ENCODE data around the gene PTPRG. TPM values are rescaled to one million over a fixed set of nuclear protein-coding genes. Genes with fewer than 3 reads are reported as not detected.

PTPRG gene
- total RNA-seq, 1 donor from 2014 or later: 0.22 TPM

DNA sequence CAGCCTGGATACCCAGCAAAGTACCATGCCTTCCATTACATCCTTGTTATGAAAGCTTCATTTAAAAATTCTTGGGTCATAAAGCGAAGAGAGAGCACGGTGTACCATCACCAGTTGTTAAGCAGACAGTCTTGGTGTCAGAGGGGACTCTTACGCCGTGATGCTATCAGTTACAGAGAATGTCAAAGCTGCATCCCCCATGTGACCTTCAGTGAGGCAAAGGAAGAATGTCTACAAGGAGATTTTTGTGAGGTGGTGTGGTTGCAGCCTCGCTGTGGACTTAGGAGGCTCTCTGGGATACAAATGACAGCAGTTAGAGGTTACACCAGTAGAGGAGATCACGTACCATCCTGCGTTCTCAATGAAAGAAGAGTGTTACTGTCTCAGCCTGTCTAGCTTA lies 533.7 kb downstream of the PTPRG start:
- intact Hi-C loops (cut with micrococcal nuclease): no loop called here
- CTCF ChIA-PET: no interaction called here
- H3K9me3 Mint-ChIP-seq: no peaks in the 10 kb centered on the region
- ATAC-seq (ENCODE audit: low read depth) (no peak), DNase-seq (no peak)
- H3K4me1 Mint-ChIP-seq: no peaks in the 10 kb centered on the region
- TF ChIP-seq, protein P1, sequence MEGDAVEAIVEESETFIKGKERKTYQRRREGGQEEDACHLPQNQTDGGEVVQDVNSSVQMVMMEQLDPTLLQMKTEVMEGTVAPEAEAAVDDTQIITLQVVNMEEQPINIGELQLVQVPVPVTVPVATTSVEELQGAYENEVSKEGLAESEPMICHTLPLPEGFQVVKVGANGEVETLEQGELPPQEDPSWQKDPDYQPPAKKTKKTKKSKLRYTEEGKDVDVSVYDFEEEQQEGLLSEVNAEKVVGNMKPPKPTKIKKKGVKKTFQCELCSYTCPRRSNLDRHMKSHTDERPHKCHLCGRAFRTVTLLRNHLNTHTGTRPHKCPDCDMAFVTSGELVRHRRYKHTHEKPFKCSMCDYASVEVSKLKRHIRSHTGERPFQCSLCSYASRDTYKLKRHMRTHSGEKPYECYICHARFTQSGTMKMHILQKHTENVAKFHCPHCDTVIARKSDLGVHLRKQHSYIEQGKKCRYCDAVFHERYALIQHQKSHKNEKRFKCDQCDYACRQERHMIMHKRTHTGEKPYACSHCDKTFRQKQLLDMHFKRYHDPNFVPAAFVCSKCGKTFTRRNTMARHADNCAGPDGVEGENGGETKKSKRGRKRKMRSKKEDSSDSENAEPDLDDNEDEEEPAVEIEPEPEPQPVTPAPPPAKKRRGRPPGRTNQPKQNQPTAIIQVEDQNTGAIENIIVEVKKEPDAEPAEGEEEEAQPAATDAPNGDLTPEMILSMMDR (IDR thresholded peaks at IDR 0.05): no peak
- H3K36me3 Mint-ChIP-seq (ENCODE audit: low read depth): no peaks in the 10 kb centered on the region
- POLR2A ChIA-PET: no interaction called here
- H3K27ac Mint-ChIP-seq: no peak overlapping the region
- no peaks in the 10 kb centered on the region for H3K27me3 Mint-ChIP-seq
- H3K4me3 Mint-ChIP-seq: no peak overlapping the region

DNA sequence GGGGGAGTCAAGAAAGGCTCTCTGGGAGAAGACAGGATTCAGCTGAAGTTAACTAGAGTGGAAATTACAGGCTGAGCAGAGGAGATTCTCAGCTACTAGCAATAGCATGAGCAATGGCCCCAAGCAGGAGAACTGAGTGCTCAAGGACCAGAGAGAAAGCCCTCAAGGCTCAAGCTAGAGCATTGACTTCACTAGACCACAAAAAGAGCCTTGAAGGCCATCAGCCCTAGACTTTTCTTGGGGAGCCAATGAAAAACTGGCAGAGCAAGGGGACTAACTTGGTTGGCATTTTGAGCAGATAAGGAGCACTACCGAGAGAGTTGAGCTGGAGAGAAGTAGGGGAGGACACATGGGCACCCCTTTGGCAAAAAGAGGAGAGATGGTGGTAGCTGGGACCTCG lies 534.4 kb downstream of the PTPRG start:
- Mint-ChIP-seq H3K9me3 (no peaks in the 10 kb centered on the region), H3K27ac (no peak overlapping the region), H3K4me3 (no peak overlapping the region), H3K27me3 (no peaks in the 10 kb centered on the region), H3K36me3 (ENCODE audit: low read depth) (no peaks in the 10 kb centered on the region), H3K4me1 (no peaks in the 10 kb centered on the region)
- ATAC-seq (ENCODE audit: low read depth) (no peak), DNase-seq (no peak)
- intact Hi-C loops (cut with micrococcal nuclease): no loop called here
- POLR2A ChIA-PET: no interaction called here
- TF ChIP-seq, protein P1 (IDR thresholded peaks at IDR 0.05): no peak
- CTCF ChIA-PET: no interaction called here

DNA sequence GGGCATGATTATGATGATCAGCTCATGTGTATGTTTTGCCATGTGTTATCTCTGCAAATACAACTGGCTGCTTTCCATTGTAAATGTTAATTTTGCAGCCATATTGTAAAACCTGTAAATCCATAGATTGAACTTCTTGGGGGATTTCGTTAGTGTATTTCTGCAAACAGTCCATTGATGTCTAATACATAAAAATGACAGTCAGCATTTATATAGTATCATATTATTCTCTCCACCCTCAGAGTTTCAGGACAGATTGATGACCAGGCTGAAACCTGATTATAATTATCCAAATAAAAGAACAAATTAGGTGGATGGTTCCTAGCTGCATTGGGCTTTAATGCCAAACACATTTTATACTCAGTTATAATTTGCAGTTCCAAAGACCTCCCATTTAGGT lies 535.1 kb downstream of the PTPRG start:
- no peaks in the 10 kb centered on the region for H3K27me3 Mint-ChIP-seq
- POLR2A ChIA-PET: no interaction called here
- DNase-seq (no peak), ATAC-seq (ENCODE audit: low read depth) (no peak)
- no peaks in the 10 kb centered on the region for H3K36me3 Mint-ChIP-seq (ENCODE audit: low read depth)
- H3K9me3 Mint-ChIP-seq: no peaks in the 10 kb centered on the region
- H3K4me1 Mint-ChIP-seq: no peaks in the 10 kb centered on the region
- TF ChIP-seq, protein P1 (IDR thresholded peaks at IDR 0.05): no peak
- intact Hi-C loops (cut with micrococcal nuclease): no loop called here
- no peak overlapping the region for H3K27ac Mint-ChIP-seq
- H3K4me3 Mint-ChIP-seq: no peak overlapping the region
- CTCF ChIA-PET: no interaction called here

DNA sequence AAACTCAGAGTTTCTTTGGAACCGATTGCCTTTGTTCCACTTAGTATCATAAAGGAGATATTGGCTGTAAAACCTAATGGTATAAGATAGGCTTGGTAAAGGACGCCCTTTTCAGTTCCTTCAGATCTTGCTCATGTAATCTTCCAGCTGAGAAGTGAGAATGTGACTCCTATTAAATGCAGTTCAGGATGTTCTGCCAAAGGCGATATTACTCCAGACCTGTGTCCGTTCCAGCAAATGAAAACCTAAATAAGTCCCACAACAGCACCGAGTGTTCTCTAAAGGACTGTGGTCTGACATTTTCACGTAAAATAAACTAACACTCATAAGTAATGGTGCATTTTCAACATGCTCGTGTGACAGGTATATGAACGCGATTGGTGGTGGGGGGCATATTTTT lies 535.8 kb downstream of the PTPRG start:
- H3K27ac Mint-ChIP-seq: no peak overlapping the region
- intact Hi-C loops (cut with micrococcal nuclease): no loop called here
- TF ChIP-seq, protein P1 (IDR thresholded peaks at IDR 0.05): no peak
- no peaks in the 10 kb centered on the region for H3K27me3 Mint-ChIP-seq
- ChIA-PET POLR2A (no interaction called here), CTCF (no interaction called here)
- H3K36me3 Mint-ChIP-seq (ENCODE audit: low read depth): no peaks in the 10 kb centered on the region
- peaks cover 3% of the 10 kb centered on the region for H3K9me3 Mint-ChIP-seq
- ATAC-seq (ENCODE audit: low read depth) (no peak), DNase-seq (no peak)
- H3K4me3 Mint-ChIP-seq: no peak overlapping the region
- H3K4me1 Mint-ChIP-seq: no peaks in the 10 kb centered on the region

DNA sequence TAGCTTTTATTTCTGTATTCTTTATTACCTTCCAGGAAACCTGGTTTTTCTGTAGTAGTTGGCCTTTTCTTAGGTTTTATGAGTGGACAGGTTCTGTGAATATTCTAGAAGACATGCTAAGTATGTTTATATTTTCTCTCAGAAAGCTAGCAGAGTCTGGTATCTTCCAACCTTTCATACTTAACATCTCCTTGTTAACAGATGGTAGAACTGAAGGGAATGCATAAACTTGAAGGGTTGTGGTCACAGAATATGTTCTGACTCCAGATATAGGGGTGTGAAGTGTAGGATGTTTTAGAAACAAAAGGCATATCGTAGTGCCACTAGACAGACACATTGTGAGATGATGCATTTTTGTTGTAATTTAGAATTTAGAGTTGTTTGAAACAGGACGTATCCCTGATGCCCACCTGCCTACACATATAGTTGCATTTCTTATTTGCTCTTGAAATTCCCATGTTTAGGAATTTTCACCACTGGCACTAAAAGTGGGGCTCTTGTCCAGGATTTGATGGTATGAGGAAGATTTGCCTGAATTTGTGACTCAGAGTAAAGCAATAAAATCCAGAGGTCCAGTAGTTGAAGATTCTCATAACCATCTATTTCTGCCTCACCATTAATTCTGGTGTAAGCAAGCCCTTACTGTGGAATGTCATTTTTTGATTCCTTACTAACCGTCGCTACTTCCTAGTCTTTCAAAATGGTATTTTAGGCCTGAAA lies 537.4 kb downstream of the PTPRG start:
- ChIA-PET CTCF (no interaction called here), POLR2A (no interaction called here)
- intact Hi-C loops (cut with micrococcal nuclease): no loop called here
- TF ChIP-seq, protein P1 (IDR thresholded peaks at IDR 0.05): no peak
- Mint-ChIP-seq H3K9me3 (peaks cover 3% of the 10 kb centered on the region), H3K4me1 (no peaks in the 10 kb centered on the region), H3K4me3 (no peak overlapping the region), H3K27me3 (no peaks in the 10 kb centered on the region), H3K27ac (no peak overlapping the region), H3K36me3 (ENCODE audit: low read depth) (no peaks in the 10 kb centered on the region)
- ATAC-seq (ENCODE audit: low read depth) (no peak), DNase-seq (no peak)

Measured in activated B cell treated with CpG ODN at 0.5 μM for 24 hours (primary cell).